Right ventricle myocardium inferior (tissue), 1 donor: ENCODE data around the gene ADCYAP1R1. TPM values are rescaled to one million over a fixed set of nuclear protein-coding genes. Genes with fewer than 3 reads are reported as not detected.
"Not testable (repeated sequence)": the region's sequence is repeated elsewhere in the genome, so short reads cannot be mapped to it uniquely, and the experiment has no call there.

ENCODE experiments used
- ATAC-seq: fragments of 200-7000 bp; cut with Tn5 transposase; one replicate; pipeline ENCODE4 v1.9.1; 2020; ENCODE audit warnings: mild to moderate bottlenecking, moderate library complexity
- DNase-seq: peaks from one replicate; pipeline ENCODE4 v3.0.0; 2021; ENCODE audit errors: missing footprints
- intact Hi-C: fragments of 100-400 bp; cut with DNase I; formaldehyde crosslinking; loops from one replicate; pipeline ENCODE4 v1.11.0; 2022
- total RNA-seq: library from RNA; stranded (reverse); fragmentation: NEBNext Ultra II Directional; extraction: Animal tissue kit (Norgen Biotek cat#: 25700); gene quantifications from one replicate; pipeline ENCODE4 v1.2.1, GENCODE V29; 2021
- donor health status: DM: no; HTN: yes; CAD: no; lungs with severe emphysema.

ADCYAP1R1 gene
- total RNA-seq, 1 donor from 2014 or later, result 5.8 TPM

GRCh38 chr7:31151849-31152248, 99.7 kb downstream of the ADCYAP1R1 start:
- DNase-seq, result no peak
- ATAC-seq, result no peak
- intact Hi-C loops, result no loop called here

DNA sequence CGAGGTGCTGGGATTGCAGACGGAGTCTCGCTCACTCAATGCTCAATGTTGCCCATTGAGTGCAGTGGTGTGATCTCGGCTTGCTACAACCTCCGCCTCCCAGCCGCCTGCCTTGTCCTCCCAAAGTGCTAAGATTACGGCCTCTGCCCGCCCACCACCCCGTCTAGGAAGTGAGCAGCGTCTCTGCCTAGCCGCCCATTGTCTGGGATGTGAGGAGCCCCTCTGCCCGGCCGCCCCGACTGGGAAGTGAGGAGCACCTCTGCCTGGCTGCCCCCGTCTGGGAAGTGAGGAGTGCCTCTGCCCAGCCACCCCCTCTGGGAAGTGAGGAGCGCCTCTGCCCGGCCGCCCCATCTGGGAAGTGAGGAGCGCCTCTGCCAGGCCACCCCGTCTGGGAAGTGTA, 101.2 kb downstream of the ADCYAP1R1 start:
- ATAC-seq, DNase-seq, intact Hi-C loops: not testable (repeated sequence)

DNA sequence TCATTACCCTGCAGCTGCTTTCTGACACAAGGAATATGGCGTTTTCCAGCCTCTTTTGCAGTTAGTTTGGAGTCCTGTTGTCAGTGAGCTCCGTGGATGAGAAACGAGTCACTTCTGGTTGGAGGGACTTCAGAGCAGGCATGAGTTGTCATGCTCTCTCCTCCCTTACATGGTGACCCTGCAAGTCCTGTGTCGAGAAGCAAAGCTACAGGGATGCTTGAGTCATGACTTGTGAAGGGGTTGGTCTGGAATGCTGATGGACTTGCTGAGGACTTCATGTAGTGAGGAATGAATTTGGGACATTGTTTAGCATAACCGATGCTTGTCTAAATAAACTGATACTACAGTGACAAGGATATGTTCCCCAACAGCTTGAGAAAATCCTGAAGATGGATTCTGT, 108.8 kb downstream of the ADCYAP1R1 start:
- DNase-seq (no peak), ATAC-seq (no peak)
- intact Hi-C loops, result no loop called here

Other genes starting within 250 kb of the ADCYAP1R1 start
- gene AQP1, start 140.5 kb upstream of the ADCYAP1R1 start, total RNA-seq, result 284 TPM
- gene GHRHR, start 88.4 kb upstream of the ADCYAP1R1 start, total RNA-seq, result not detected